ENCODE results near the gene LZTFL1. TPM values are rescaled to one million over a fixed set of nuclear protein-coding genes. Genes with fewer than 3 reads are reported as not detected.

LZTFL1 gene
- total RNA-seq, 1 donor from 2014 or later, result 4.6 TPM

DNA sequence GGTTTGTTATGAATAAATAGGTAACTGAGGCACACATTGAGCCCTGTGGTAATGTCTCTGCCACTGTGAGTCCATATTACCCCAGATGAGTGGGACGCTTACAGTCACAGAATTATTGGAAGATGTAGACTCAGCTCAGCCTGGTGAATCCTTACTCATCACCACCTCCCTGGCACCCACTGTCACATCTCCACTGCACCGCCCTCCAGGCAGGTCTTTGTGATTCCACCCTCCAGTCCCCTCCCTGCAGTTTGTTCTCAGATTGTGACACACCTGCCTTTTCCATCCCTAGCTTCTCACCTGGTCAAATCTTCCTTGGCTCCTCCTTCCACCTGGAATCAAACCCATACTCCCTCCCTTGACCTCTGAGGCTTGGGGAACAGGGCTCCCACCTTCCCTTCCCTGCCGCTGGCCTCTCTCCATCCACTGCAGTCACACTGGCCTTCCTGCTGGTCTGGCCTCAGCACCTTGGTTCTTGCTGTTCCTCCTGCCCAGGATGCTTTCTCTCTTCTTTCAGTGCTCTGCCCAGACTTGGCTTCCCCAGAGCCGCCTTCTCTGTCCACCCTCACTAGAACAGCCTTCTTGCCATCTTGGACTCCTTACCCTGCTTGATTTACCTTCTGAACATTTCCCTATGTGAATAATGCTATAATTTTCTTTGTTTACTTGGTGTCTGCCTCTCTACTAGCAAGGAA is 55.0 kb downstream of the LZTFL1 start:
- intact Hi-C loops (cut with micrococcal nuclease), result no loop called here
- peaks cover 58% of the 10 kb centered on the region for H3K27me3 Mint-ChIP-seq (ENCODE audit: low read depth)
- no peaks in the 10 kb centered on the region for H3K36me3 Mint-ChIP-seq (ENCODE audit: low read depth)
- H3K9me3 Mint-ChIP-seq, result peaks cover 20% of the 10 kb centered on the region
- H3K4me3 Mint-ChIP-seq (ENCODE audit: low read depth), result no peak overlapping the region
- no peak overlapping the region for H3K27ac Mint-ChIP-seq
- DNase-seq (ENCODE audit: low spot score), result no peak
- no peaks in the 10 kb centered on the region for H3K4me1 Mint-ChIP-seq (ENCODE audit: low read depth)

DNA sequence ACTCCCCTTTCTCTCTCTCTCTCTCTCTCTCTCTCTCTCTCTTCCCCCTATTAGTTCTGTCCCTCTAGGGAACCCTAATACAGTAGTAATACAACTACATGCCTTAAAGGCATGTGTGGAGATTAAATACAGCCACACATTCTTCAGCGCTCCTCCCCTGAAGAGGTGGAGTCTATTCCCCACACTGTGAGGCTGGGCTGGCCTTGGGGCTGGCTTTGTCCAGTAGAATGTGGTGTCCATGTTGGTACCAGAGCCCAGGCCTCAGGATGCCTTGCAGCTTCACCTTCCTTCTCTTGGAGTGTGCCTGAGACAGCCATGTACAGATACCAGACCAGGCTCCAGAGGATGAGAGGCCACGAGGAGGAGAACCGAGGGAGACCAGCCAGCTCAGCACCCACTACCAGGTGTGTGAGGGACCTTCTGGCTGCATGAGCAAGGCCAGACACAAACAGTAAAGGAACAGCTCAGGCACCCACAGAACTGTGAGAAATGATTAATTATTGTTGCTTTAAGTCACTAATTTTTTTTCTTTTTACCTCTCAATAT is 56.2 kb downstream of the LZTFL1 start:
- no peaks in the 10 kb centered on the region for H3K36me3 Mint-ChIP-seq (ENCODE audit: low read depth)
- H3K27me3 Mint-ChIP-seq (ENCODE audit: low read depth), result peaks cover 49% of the 10 kb centered on the region
- no peaks in the 10 kb centered on the region for H3K4me1 Mint-ChIP-seq (ENCODE audit: low read depth)
- no peak for DNase-seq (ENCODE audit: low spot score)
- intact Hi-C loops (cut with micrococcal nuclease), result no loop called here
- no peak overlapping the region for H3K4me3 Mint-ChIP-seq (ENCODE audit: low read depth)
- H3K27ac Mint-ChIP-seq, result no peak overlapping the region
- peaks cover 18% of the 10 kb centered on the region for H3K9me3 Mint-ChIP-seq

DNA sequence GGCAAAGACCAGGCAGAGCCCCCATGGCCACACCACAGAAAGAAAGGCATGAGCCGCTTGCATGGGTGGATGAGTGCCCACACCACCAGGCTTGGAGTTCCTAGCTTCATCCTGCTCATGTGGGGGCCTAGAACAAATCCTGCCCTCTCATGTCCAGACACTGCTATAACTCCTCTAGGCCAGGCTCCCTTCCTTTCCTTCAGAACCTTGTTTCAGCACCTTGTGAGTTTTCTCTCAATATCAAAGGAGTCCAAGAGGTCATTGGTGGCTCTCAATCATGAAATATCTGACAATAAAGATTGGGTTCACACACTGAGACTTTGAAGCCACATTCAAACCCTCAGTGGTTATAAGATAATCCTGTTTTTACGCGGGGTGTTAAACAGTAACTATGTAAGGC is 58.3 kb downstream of the LZTFL1 start:
- no peak for DNase-seq (ENCODE audit: low spot score)
- Mint-ChIP-seq H3K27ac (no peak overlapping the region), H3K36me3 (ENCODE audit: low read depth) (no peaks in the 10 kb centered on the region), H3K27me3 (ENCODE audit: low read depth) (peaks cover 35% of the 10 kb centered on the region), H3K4me3 (ENCODE audit: low read depth) (no peak overlapping the region), H3K9me3 (peaks cover under 1% of the 10 kb centered on the region), H3K4me1 (ENCODE audit: low read depth) (no peaks in the 10 kb centered on the region)
- intact Hi-C loops (cut with micrococcal nuclease), result no loop called here

DNA sequence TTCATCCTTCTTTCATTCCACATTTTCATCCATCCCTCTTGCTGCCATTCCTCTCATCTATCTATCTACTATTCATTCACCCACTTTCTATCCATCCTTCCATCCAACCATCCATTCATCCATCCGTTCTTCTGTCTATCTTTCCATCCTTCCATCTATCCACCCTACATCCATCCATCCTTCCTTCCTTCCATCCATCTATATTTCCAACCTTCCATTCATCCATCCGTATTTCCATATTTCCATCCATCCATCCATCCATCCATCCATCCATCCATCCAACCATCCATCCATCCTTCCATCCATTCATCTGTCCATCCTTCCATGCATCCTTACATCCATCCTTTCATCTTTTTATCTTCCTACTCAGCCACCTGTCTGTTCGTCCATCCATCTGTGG is 59.5 kb downstream of the LZTFL1 start:
- Mint-ChIP-seq H3K27me3 (ENCODE audit: low read depth) (peaks cover 38% of the 10 kb centered on the region), H3K4me1 (ENCODE audit: low read depth) (no peaks in the 10 kb centered on the region), H3K36me3 (ENCODE audit: low read depth) (no peaks in the 10 kb centered on the region), H3K27ac (no peak overlapping the region), H3K9me3 (no peaks in the 10 kb centered on the region), H3K4me3 (ENCODE audit: low read depth) (no peak overlapping the region)
- DNase-seq (ENCODE audit: low spot score), result no peak
- intact Hi-C loops (cut with micrococcal nuclease), result no loop called here

DNA sequence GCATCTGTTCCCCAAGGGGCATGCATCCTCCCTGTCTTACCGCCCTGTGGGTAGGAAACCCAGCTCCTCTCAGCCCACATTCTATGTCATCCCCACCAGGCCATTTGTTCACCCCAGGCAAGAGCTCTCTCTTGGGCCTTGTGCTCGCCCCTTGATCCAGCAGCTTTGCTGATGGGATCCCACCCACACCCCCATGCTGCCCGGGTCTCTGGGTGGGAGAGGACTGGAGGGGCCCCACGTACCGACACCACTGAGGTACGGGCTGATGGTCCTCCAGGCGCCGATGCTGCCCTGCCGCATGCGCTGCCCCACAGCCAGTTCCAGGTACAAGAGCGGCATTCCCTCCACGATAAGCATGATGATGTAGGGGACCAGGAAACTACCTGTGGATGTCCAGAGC is 60.1 kb downstream of the LZTFL1 start:
- Mint-ChIP-seq H3K9me3 (no peaks in the 10 kb centered on the region), H3K27ac (no peak overlapping the region), H3K27me3 (ENCODE audit: low read depth) (peaks cover 33% of the 10 kb centered on the region), H3K36me3 (ENCODE audit: low read depth) (no peaks in the 10 kb centered on the region), H3K4me3 (ENCODE audit: low read depth) (no peak overlapping the region), H3K4me1 (ENCODE audit: low read depth) (no peaks in the 10 kb centered on the region)
- DNase-seq (ENCODE audit: low spot score), result no peak
- intact Hi-C loops (cut with micrococcal nuclease), result no loop called here

DNA sequence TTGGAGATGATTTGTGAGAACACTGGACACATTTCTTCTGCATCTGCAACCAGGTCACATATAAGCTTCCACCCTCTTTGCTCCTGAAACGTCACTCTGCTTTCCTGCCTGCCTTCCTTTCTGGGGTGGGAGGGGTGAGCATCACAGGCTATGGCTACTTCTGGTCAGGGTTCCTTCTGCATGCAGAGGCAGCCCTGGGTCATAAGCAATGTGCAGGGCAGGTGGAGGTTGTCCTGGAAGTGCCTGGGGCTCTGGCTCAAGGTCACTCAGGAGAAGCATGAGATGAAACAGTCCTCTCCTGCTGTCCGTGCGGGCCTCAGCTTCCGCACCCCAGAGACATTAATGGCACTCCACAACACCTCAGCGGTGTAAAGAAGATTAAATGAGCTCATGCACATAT is 60.6 kb downstream of the LZTFL1 start:
- Mint-ChIP-seq H3K36me3 (ENCODE audit: low read depth) (no peaks in the 10 kb centered on the region), H3K4me3 (ENCODE audit: low read depth) (no peak overlapping the region), H3K4me1 (ENCODE audit: low read depth) (no peaks in the 10 kb centered on the region), H3K27ac (no peak overlapping the region), H3K27me3 (ENCODE audit: low read depth) (peaks cover 28% of the 10 kb centered on the region), H3K9me3 (no peaks in the 10 kb centered on the region)
- intact Hi-C loops (cut with micrococcal nuclease), result no loop called here
- no peak for DNase-seq (ENCODE audit: low spot score)

DNA sequence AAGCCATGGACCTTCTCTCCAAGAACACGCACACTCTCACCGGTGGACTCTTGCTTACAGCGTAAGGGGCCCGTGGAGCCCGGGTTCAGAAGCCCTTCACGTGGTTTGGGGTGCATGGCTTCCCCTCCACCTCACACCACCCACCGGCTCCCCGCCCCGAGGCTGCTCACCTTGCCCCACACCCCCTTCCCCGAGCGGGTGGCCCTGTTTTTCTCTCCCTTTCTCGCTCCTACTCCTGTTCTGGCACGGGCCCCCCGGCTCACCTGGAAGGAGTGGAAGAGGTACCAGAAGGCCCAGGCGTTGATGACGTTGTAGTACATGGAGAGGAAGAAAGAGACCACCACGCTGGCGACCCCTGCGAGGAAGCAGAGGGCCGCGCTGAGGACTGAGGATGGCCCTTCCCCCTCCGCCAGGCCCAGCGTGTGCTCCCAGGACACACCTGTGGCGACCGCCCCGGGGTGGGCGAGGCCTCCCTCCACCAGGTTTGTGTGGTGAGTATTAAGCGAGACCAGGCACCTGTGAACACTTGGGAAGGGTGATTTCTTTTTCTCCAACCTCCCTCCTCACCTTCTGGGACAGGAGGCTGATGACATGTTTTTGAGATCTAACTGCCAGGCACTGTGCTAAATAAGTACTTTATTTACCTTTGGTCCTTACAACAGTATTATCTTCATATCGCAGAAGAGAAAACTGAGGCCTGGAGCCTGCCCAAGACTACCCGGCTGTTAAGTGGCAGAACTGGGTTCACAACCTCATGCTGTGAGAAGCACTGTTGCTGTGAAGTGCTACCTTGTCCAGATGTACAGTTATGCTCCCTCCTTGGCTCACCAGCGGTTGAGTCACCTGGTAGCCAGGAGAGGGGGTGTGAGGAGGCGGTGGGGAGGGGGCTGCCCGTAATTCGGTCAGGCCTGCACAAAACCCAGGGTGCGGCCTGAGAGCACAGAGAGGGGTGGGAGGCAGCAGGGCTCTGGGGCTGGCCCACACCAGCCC is 61.9 kb downstream of the LZTFL1 start:
- Mint-ChIP-seq H3K4me1 (ENCODE audit: low read depth) (no peaks in the 10 kb centered on the region), H3K36me3 (ENCODE audit: low read depth) (no peaks in the 10 kb centered on the region), H3K27ac (no peak overlapping the region), H3K9me3 (no peaks in the 10 kb centered on the region), H3K27me3 (ENCODE audit: low read depth) (peaks cover 19% of the 10 kb centered on the region), H3K4me3 (ENCODE audit: low read depth) (no peak overlapping the region)
- intact Hi-C loops (cut with micrococcal nuclease), result no loop called here
- no peak for DNase-seq (ENCODE audit: low spot score)

DNA sequence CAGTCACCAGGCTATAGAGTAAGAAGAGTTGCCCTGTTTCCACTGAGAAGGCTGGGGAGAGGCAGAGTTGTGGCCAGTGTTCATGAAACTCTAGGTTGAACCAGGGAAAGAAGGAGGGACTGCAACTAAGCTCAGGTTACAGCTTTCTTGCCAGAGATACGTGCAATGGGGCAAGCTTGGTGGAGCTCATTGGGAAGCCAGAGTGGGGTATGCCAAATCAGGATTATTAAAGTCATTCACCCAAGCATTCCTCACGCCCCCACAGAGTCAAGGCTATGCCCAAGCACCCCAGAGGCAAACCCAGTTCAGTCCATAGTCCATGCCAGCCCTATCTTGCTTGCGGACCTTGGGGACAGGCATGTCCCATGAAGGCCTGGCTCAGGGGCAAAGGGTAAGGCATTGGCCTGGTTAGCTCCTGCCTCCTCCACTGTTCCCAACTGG is 63.1 kb downstream of the LZTFL1 start:
- no peak for DNase-seq (ENCODE audit: low spot score)
- Mint-ChIP-seq H3K9me3 (no peaks in the 10 kb centered on the region), H3K4me3 (ENCODE audit: low read depth) (no peak overlapping the region), H3K27ac (no peak overlapping the region), H3K27me3 (ENCODE audit: low read depth) (peaks cover 19% of the 10 kb centered on the region), H3K36me3 (ENCODE audit: low read depth) (no peaks in the 10 kb centered on the region), H3K4me1 (ENCODE audit: low read depth) (no peaks in the 10 kb centered on the region)
- intact Hi-C loops (cut with micrococcal nuclease), result no loop called here

DNA sequence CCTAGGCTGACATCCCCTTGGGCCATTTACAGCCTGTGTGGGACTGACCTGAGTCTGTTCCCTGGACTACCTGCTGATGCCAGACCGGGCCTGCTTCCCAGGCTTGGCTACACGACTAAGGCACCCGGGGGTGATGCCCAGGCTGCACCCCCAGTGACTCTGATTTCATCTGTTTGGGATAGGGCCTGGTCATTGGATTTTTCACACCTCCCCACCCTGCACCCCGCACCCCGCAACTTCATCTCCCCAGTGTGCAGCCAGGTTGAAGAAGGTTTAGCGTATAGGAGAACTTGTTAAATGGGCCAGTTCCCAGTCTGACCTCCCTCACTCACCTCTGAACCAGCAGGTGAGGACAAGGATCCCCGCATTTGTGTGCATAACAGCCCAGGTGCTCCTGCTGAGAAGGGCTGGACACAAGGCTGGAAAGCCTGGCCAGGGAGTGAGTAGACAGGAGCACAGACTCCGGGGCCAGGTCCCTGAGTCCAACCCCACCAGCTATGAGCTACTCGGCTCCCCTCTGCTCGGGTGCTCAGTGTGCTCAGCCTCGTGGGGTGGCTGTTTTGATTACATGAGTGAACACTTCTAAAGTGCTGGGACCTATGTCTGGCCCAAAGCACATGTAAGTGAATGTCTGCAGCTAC is 64.1 kb downstream of the LZTFL1 start:
- Mint-ChIP-seq H3K9me3 (no peaks in the 10 kb centered on the region), H3K27ac (no peak overlapping the region), H3K4me3 (ENCODE audit: low read depth) (no peak overlapping the region), H3K4me1 (ENCODE audit: low read depth) (peaks cover 2% of the 10 kb centered on the region), H3K36me3 (ENCODE audit: low read depth) (no peaks in the 10 kb centered on the region), H3K27me3 (ENCODE audit: low read depth) (peaks cover 28% of the 10 kb centered on the region)
- intact Hi-C loops (cut with micrococcal nuclease), result no loop called here
- no peak for DNase-seq (ENCODE audit: low spot score)

DNA sequence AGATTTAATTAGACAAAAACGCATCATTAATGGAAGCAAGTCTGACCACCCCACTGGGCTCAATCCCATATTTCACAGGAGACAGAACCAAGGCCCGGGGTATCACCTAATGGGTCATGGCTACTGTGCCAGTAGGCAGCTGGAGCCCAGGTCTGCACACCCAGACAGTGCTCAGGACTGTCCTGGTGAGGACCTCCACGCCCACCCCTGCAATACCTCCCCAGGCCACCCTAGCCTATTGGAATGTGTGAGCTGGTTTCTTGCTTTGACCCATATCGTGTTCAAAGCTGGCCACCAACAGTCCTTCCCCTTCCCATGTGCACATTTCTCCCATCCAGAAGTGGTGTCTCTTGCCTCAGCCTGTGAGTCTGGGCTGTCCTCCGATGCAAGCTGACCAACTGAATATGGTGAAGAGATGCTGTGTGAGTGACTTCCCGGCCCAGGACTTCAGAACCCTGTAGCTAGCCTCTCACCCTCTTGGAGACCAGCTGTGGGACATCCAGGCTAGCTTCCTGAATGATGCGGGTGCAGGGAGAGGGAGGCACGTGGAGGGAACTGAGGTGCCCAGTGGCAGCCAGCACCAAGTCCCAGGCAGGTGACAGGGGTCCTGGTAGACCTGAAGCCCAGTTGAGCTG is 64.7 kb downstream of the LZTFL1 start:
- no peak overlapping the region for H3K27ac Mint-ChIP-seq
- intact Hi-C loops (cut with micrococcal nuclease), result no loop called here
- H3K4me3 Mint-ChIP-seq (ENCODE audit: low read depth), result no peak overlapping the region
- H3K9me3 Mint-ChIP-seq, result no peaks in the 10 kb centered on the region
- no peaks in the 10 kb centered on the region for H3K36me3 Mint-ChIP-seq (ENCODE audit: low read depth)
- H3K27me3 Mint-ChIP-seq (ENCODE audit: low read depth), result peaks cover 30% of the 10 kb centered on the region
- DNase-seq (ENCODE audit: low spot score), result no peak
- H3K4me1 Mint-ChIP-seq (ENCODE audit: low read depth), result peaks cover 7% of the 10 kb centered on the region

DNA sequence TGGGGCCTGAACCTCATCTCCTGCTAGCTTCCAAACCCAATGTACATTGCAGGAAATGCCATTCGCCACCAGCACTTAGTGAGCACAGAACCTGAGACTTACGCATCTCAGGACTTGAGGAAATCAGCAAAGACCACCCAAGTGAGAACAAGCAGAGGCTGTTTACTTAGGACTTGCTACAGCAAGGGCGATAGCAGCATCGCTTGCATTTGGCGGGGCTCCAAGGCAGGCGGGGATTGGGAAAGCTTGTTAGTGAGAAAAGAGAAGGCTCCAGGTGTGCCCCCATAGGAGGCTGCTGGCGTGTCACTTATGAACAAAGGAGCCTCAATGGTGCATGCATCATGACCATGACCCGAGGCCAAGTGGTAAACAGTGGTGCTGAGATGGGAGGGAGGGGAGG is 65.3 kb downstream of the LZTFL1 start:
- Mint-ChIP-seq H3K4me1 (ENCODE audit: low read depth) (peaks cover 11% of the 10 kb centered on the region), H3K36me3 (ENCODE audit: low read depth) (no peaks in the 10 kb centered on the region), H3K27me3 (ENCODE audit: low read depth) (peaks cover 33% of the 10 kb centered on the region), H3K9me3 (no peaks in the 10 kb centered on the region), H3K4me3 (ENCODE audit: low read depth) (no peak overlapping the region), H3K27ac (no peak overlapping the region)
- intact Hi-C loops (cut with micrococcal nuclease), result no loop called here
- DNase-seq (ENCODE audit: low spot score), result no peak

DNA sequence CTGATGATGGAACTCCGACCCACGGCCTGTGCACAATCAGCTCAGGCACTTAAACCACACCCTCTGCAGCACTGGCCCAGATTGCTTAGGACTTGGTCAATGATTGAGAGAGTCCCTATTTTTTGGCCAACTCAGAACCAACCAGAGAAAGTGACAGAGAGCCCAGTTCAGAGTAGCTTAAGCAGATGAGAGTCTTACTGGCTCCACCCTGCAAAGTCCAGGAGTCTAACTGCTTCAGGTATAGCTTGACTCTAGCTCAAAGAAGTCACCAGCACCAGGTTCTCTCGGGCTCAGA is 65.7 kb downstream of the LZTFL1 start:
- Mint-ChIP-seq H3K4me3 (ENCODE audit: low read depth) (no peak overlapping the region), H3K9me3 (no peaks in the 10 kb centered on the region), H3K4me1 (ENCODE audit: low read depth) (peaks cover 11% of the 10 kb centered on the region), H3K36me3 (ENCODE audit: low read depth) (no peaks in the 10 kb centered on the region), H3K27me3 (ENCODE audit: low read depth) (peaks cover 35% of the 10 kb centered on the region), H3K27ac (no peak overlapping the region)
- DNase-seq (ENCODE audit: low spot score), result no peak
- intact Hi-C loops (cut with micrococcal nuclease), result no loop called here
